HEK293 (cell line): ENCODE measurements around the gene VIPR2.

Experiments used
- OSR2 ChIP-seq: fragments of 450-650 bp; formaldehyde crosslinking; IDR thresholded peaks from 2 replicates; pipeline ENCODE4 v1.5.1; 2016; ENCODE audit warnings: missing biosample characterization, missing genetic modification characterization
- RBAK ChIP-seq: fragments of 450-650 bp; formaldehyde crosslinking; IDR thresholded peaks from 2 replicates; pipeline ENCODE4 v1.5.1; 2016; ENCODE audit warnings: missing biosample characterization, missing genetic modification characterization
- ZNF140 ChIP-seq: fragments of 450-650 bp; formaldehyde crosslinking; IDR thresholded peaks from 2 replicates; pipeline ENCODE4 v1.5.1; 2016; ENCODE audit warnings: missing biosample characterization, missing genetic modification characterization
- ZNF184 ChIP-seq: fragments of 450-650 bp; IDR thresholded peaks from 2 replicates; pipeline ENCODE4 v1.5.1; 2018; ENCODE audit warnings: missing biosample characterization, mild to moderate bottlenecking, missing genetic modification characterization
- ZNF214 ChIP-seq: fragments of 450-650 bp; formaldehyde crosslinking; IDR thresholded peaks from 2 replicates; pipeline ENCODE4 v1.5.1; 2017; ENCODE audit warnings: missing biosample characterization, mild to moderate bottlenecking, missing genetic modification characterization, borderline replicate concordance
- ZNF274 ChIP-seq, 2 experiments: fragments of 200-500 bp in 1 of 2; fragments of 450-650 bp in 1 of 2; sonication (Bioruptor generic) in 1 of 2; formaldehyde crosslinking in 1 of 2; IDR thresholded peaks; 2 replicates each; pipeline versions ENCODE4 v1.5.1 to v1.6.1; 2014 to 2016; ENCODE audit warnings: borderline replicate concordance in 1 of 2, inconsistent platforms in 1 of 2, low read length in 1 of 2, missing biosample characterization in 1 of 2, missing genetic modification characterization in 1 of 2
- ZNF350 ChIP-seq: fragments of 450-650 bp; formaldehyde crosslinking; IDR thresholded peaks from 2 replicates; pipeline ENCODE4 v1.5.0; 2017; ENCODE audit warnings: missing biosample characterization, mild to moderate bottlenecking, missing genetic modification characterization
- ZNF423 ChIP-seq: fragments of 450-650 bp; formaldehyde crosslinking; IDR thresholded peaks from 2 replicates; pipeline ENCODE4 v1.5.1; 2016; ENCODE audit warnings: missing biosample characterization, missing genetic modification characterization
- ZNF76 ChIP-seq: fragments of 450-650 bp; formaldehyde crosslinking; IDR thresholded peaks from 2 replicates; pipeline ENCODE4; 2016; ENCODE audit warnings: low read depth, missing biosample characterization, missing genetic modification characterization, borderline replicate concordance
- TF ChIP-seq, protein P1 (sequence below): fragments of 450-650 bp; formaldehyde crosslinking; IDR thresholded peaks from 2 replicates; pipeline ENCODE4 v1.5.1; 2016; ENCODE audit warnings: missing biosample characterization, missing genetic modification characterization
- TF ChIP-seq, protein P2 (sequence below): fragments of 450-650 bp; formaldehyde crosslinking; IDR thresholded peaks from 2 replicates; pipeline ENCODE4 v1.5.1; 2016; ENCODE audit warnings: missing biosample characterization, missing genetic modification characterization

DNA sequence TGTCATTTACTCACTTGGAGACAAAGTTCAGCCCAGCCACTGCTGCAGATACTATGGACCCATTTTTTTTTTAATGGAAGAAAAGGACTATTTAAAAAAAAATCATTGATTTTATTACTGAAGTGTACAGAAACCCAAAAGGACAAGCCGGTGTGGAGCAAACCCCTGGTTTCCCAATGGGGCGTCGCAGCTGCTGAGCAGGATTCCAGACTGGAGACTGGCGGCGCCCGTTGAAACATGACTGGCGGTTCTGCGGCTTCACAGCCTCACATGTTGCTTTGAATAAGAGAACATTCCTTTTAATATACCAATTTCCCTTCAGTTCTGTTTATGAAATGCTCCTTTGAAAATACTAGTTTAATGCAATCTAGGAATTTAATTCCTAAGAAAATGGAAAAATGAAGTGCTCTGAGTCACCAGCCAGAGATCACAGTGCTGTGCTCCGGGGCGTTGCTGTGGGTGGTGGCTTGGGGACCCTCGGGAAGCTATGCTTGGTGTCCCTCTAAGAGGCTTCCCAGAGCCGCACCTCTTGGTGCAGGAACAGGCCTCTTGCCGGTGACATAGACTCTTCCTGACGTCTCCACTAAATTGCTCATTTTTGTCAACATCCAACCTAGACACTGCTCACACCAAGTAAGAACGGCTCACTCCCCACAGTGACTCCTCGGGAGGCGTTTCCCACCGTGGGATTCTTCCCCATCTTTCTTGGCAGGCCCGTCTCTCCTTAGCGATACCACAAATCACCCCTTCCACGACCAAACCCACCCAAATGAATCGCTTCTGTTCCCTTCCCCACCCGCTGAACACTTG is 12.0 kb upstream of the VIPR2 start:
- TF ChIP-seq OSR2 (tag by site-specific recombination) (no peak), ZNF76 (tag by site-specific recombination) (no peak), ZNF274 (IDR thresholded peaks at IDR 0.05; ENCODE audit: low read length) (no peak), ZNF274 (tag by site-specific recombination; IDR thresholded peaks at IDR 0.05; ENCODE audit: borderline replicate concordance) (no peak), ZNF423 (tag by site-specific recombination) (no peak), ZNF350 (tag by site-specific recombination) (no peak), ZNF184 (tag by site-specific recombination) (no peak), ZNF140 (tag by site-specific recombination) (no peak), RBAK (tag by site-specific recombination) (no peak), ZNF214 (no peak)
- TF ChIP-seq, protein P1, sequence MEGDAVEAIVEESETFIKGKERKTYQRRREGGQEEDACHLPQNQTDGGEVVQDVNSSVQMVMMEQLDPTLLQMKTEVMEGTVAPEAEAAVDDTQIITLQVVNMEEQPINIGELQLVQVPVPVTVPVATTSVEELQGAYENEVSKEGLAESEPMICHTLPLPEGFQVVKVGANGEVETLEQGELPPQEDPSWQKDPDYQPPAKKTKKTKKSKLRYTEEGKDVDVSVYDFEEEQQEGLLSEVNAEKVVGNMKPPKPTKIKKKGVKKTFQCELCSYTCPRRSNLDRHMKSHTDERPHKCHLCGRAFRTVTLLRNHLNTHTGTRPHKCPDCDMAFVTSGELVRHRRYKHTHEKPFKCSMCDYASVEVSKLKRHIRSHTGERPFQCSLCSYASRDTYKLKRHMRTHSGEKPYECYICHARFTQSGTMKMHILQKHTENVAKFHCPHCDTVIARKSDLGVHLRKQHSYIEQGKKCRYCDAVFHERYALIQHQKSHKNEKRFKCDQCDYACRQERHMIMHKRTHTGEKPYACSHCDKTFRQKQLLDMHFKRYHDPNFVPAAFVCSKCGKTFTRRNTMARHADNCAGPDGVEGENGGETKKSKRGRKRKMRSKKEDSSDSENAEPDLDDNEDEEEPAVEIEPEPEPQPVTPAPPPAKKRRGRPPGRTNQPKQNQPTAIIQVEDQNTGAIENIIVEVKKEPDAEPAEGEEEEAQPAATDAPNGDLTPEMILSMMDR (tag by site-specific recombination) = no peak
- TF ChIP-seq, protein P2, sequence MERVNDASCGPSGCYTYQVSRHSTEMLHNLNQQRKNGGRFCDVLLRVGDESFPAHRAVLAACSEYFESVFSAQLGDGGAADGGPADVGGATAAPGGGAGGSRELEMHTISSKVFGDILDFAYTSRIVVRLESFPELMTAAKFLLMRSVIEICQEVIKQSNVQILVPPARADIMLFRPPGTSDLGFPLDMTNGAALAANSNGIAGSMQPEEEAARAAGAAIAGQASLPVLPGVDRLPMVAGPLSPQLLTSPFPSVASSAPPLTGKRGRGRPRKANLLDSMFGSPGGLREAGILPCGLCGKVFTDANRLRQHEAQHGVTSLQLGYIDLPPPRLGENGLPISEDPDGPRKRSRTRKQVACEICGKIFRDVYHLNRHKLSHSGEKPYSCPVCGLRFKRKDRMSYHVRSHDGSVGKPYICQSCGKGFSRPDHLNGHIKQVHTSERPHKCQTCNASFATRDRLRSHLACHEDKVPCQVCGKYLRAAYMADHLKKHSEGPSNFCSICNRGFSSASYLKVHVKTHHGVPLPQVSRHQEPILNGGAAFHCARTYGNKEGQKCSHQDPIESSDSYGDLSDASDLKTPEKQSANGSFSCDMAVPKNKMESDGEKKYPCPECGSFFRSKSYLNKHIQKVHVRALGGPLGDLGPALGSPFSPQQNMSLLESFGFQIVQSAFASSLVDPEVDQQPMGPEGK (tag by site-specific recombination) = no peak
